GM18499 (cell line): Measurements from ENCODE around the gene AUTS2.

Experiments
- ATAC-seq: cut with Tn5 transposase; IDR thresholded peaks from one replicate; pipeline ENCODE4 v1.9.1; 2021; ENCODE audit warnings: moderate number of reproducible peaks; ENCODE audit not compliant: insufficient read depth, unreplicated experiment

The AUTS2 gene

GRCh38 chr7:69951458-69951857, 353.2 kb downstream of the AUTS2 start:
- no peak for ATAC-seq

DNA sequence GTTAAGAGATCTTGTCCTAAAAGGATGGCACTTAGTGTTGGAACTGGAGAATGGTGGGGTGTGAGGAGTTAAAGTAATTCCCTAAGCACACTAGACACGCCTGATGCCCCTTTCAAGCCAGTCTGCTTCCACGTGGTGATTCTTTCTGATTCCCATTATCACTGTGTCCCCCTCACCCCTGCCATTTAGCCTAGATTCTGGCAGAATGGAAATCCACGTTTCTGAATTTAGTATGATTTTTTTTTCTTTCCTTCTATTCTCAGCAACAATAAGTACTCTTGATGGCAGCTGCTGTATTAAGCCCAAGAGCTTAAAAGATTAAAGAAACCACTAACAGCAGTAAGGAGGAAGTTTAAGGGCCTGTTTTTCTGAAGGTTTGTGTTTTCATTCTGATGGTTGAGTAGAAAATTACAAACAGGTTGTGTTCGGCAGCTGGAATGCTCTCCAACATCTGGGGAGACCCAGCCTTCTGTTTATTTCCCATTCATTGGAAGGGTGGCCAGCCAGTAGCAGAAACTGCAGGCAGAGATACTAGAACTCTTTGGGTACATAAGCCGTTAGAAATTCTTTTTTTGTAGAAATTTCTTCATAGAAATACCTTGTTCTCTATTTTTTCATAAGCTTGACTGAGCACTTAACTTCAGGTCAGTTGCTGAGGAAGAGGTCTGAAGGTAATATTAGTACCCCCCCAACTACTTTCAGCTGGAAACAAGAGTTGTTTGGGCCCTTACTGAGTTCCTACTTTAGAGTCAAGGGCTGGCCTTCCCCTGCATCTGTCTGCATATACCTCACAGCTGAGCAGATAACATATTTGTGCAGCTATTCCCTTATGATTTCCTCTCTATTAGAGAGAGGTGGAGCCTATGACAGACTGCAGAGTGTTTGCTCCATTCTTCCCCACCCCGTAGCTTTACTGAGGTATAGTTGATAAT, 355.1 kb downstream of the AUTS2 start:
- ATAC-seq: no peak

DNA sequence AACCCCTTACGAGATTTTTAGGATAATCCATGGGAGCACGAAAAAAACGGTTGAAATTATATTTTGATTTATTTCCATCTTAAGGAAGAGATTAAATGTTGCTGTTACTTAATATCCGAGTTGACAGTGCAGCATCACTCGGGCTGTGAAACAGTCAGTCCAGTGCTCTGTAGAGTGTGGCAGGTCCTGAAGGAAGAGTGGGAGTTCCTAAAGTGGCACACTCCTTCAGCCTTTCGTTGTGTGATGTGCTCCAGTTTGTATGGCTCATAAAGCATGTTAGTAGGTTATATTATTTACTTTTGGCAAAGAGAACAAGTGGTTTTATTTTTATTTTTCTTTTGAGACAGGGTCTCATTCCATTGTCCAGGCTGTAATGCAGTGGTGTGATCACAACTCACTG, 358.3 kb downstream of the AUTS2 start:
- no peak for ATAC-seq

GRCh38 chr7:69957661-69958060, 359.4 kb downstream of the AUTS2 start:
- no peak for ATAC-seq

DNA sequence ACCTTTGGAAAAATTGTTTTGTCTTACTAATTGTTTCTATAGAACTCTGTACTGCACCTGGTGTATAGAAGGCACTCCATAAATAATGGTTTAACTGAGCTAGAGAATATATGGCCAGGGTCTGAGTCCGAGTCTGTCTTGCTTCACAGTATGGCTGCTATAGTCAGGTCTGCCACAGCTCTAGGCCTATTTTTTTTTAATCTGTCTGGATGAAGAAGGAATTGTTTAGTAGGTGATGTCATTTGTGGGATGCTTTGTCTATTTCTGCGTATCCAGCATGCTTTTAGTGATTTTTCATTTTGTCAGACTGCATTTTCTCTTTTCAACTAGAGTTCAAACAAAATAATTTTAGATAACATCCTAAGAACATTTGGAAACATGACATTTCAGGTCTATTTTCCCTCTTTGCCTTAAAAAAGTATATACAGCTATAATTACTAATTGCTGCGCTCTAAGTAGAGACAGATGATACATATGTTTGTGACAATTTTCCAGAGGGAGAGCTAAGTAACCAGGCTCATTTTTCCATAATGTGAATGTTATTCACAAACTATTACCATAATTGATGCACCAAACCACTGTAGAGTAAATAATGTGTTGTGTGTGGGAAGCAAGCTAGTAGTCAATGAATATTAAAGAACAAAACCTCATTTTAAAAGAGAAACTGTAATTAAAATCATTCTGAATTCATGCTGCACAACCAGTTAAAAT, 361.7 kb downstream of the AUTS2 start:
- ATAC-seq: no peak

DNA sequence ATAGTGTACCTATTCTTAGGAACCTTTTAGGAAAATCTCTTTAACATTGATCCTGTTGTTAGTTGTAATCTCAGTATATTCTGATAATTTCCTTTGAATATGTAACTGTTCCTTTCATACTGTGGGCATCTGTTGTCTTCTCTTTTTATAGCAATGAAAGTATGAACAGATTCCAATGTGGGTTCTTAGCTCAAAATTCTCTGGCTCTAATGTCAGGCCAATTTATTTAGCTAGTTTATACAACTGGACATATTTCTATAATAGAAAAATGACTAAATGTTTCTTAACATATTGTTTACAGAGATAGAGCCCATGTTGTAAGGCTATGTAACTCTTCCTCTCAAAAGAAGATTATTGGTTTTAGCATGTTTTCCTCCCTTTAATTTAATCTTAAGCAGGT, 363.2 kb downstream of the AUTS2 start:
- no peak for ATAC-seq

GRCh38 chr7:69962186-69963065, 364.2 kb downstream of the AUTS2 start:
- ATAC-seq: no peak

- ATAC-seq: no peak
Observed at GRCh38 chr7:69963393-69963792, 365.1 kb downstream of the AUTS2 start.

DNA sequence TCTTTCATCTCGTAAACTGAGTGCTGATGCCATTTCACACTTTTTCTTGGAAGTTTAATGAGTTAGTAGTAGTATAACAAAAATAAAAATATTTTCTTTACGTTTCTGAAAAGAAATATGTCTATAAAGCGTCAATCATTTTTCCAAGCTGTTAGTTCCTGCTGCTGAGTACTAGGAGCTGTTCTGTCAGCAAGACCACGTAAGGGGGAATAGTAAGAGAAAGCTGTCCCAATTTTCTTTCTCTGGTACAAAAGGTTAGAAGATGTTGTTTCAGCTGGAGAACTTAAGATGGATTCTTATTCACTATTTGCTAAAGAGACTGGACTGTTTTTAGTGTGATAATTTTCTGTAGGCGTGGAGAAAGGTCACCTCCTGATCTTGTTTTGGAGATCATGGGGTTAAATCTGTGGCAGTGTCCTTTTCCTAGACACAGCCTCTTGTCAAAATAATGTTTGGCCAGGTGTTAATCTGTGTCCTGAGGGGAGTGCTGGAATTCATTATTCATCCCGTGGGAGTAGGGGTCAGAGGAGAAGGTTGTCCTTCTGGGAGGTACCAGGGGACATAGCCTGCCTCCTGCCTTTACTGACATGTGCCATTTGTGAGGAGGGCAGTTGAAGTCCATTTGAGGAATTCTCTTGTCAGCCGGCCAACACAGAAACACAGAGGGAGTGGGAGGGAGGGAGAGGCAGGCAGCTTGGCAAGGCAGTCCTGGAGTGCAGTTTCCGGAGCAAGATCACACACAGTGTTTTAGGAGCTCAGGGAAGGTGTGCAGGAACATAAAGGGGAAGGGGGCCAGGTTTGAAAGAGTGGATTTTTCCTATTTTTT, 368.7 kb downstream of the AUTS2 start:
- ATAC-seq: no peak

DNA sequence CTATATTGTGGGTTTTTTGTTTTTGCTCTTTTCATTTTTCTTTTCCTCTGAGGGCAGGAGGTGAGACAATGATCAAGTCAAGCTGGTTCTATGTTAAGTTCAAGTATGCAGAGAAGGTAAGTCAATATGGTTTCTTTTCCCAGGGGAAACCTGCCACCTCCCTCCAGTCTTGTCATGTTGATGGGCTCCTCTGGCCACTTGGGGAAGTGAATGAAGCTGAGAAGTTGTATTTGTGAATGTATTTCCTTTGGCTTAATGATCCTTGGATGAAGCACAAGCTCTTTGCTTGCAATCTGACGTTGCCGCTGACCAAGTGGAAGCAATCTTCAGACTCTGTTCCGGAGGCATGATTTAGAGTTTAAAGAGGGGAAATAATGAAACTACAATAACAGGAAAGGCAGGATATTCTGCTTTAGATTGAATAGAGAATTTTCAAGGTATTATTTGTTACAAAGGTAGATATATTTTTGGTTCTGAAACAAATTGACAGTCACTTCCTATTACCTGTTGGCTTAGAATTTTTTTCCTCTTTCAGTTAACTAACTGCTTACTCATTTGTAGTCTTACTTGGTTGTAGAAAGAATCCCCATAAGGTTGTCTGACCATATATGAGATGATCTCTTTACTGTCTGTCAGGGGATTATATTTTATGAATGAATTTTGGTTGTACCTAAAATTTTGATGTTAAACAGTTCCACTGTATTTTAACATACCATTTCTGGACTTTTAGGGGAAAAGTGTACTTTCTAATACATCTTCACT, 369.6 kb downstream of the AUTS2 start:
- ATAC-seq: no peak

DNA sequence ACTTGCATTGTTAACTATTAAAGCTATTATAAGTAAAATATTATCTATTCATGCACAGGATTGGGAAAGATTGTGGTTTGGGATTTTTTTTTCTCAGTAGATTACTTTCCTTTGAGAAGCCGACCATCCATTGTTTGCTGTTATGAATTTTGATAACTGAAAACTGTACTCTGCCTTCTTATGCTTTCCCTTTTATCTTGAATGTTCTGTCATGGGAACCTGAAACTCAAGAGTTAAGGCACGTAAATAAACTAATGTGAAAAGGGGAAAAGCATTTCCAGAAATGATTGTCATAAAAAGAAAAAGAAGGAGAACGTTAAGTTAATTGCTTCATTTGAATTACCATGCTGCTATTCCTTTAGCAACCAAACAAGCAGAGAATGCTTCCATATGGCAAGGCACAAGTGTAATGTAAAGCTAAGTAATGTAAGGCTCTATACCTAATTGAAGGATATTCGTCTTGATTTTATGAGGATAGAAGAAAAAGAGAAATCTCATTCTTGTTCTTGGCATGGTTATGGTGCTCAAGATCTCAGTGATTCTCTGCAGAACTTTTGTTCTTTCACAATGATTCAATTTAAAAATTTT, 370.8 kb downstream of the AUTS2 start:
- no peak for ATAC-seq

GRCh38 chr7:69981646-69982045, 383.4 kb downstream of the AUTS2 start:
- no peak for ATAC-seq

GRCh38 chr7:69982197-69982596, 383.9 kb downstream of the AUTS2 start:
- no peak for ATAC-seq

GRCh38 chr7:69989551-69989950, 391.3 kb downstream of the AUTS2 start:
- ATAC-seq: no peak

DNA sequence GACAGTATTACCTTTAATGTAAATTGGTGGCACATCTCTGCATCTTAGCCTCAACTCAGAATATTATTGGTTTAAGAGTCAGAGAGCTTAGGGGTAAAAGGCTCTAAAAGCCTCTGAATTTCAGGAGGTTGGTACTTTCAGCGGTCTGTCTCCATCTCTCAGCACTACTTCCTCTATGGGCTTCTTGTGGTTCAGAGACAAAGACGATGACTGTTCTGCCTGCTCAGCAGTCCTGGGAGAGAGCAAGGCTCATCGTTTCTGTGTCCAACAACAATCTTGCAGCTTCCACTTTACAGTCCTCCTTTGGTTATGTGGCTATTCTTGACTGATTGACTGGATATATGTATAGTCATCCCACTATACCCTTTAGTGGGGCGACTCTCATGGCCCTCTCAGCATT, 394.7 kb downstream of the AUTS2 start:
- no peak for ATAC-seq

GRCh38 chr7:69994218-69994617, 395.9 kb downstream of the AUTS2 start:
- ATAC-seq: no peak

- no peak for ATAC-seq
Observed at GRCh38 chr7:69994886-69995542, 396.7 kb downstream of the AUTS2 start.

DNA sequence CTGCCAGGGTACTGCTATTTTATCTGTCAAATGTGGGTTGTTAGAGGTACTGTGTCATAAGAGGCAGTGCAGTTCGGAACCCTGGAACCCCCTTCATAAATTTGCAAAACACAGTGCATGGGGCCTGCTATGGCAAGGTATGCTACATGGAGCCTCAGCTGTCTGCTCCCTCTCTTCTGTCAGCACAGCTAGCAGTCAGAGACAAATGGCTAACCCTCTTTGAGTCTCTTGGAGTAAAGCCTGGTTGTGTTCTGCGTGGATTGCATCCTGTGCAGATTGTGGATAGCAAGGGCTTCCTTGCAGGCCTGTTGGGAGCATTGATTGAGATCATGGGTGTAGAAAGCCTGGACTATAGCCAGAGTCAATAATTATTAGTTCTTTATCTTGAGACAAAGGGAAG, 397.8 kb downstream of the AUTS2 start:
- no peak for ATAC-seq
